C4-2B (cell line): ENCODE data around the gene OVOL1.

Experiments
- CTCF ChIP-seq: fragments of 450-650 bp; conservative IDR thresholded peaks from 2 replicates; pipeline ENCODE4 v1.5.1; 2017; ENCODE audit warnings: mild to moderate bottlenecking
- ZFX ChIP-seq: fragments of 450-650 bp; IDR thresholded peaks from 2 replicates; pipeline ENCODE4 v1.6.1; 2017

- no peak for TF ChIP-seq CTCF
- no peak for TF ChIP-seq ZFX
These were observed 22.0 kb downstream of the OVOL1 start for GRCh38 chr11:65808744-65809341.
